ENCODE data around the gene PDE6C. TPM values are rescaled to one million over a fixed set of nuclear protein-coding genes. Genes with fewer than 3 reads are reported as not detected.
A peak's percentile ranks its signal among the peaks of the same experiment; 100 is the strongest.

Gene PDE6C
- total and polyA plus RNA-seq, 4 experiments from 2014 or later = not detected

DNA sequence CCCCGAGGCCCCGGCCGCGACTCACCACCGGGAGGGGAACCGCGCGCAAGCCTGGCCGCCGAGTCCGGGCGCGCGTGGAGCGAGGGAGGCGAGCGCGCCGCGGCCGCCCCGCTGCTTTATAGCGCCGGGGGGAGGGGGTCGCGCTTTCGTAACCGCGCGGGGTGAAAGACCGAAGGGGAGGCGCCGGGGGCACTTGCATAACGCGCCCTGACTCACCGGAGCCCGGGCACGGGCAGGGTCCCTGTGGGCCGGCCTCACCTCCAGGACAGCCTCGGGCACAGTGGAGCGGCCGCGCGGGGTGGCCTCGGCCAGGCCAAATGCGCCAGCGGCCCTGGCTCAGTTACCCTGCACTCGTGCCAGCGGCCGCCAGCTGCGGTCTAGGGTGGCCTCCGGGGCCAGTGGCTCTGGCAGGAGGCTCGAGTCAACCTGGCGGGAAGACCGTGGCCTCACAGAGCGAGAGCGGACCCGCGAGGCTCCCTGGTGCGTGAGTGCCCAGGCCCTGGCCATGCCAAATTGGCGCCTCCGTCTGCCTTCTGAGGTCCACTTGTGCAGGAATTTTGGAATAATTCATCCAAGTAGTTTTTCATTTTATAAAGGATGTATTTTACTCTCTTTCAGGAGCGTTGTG is 11.1 kb upstream of the PDE6C start, which contains the start of gene RBP4:
Gene RBP4 (minus strand): TSS at position 90 of the 628 bp plus-strand sequence. CDS start 207 bp downstream, outside the sequence.
- Histone ChIP-seq H3K36me3 (ENCODE audit: insufficient read depth, low read length) (no peaks in the 10 kb centered on the region), H3K4me3 (ENCODE audit: low read length in 2 of 2) (no peak within 1 kb of the TSS), H3K27me3 (ENCODE audit: insufficient read depth, low read length) (peaks cover 19% of the 10 kb centered on the region), H3K27ac (ENCODE audit: low read depth, low read length) (no peak within 1 kb of the TSS), H3K4me1 (ENCODE audit: insufficient read depth, low read length) (no peaks in the 10 kb centered on the region), H3K9me3 (ENCODE audit: control insufficient read depth in 1 of 2, low read length in 2 of 2) (no peaks in the 10 kb centered on the region)
- ChIA-PET CTCF (ENCODE audit: partially characterized antibody) (no interaction called here), POLR2A (ENCODE audit: partially characterized antibody) (no interaction called here)
- Mint-ChIP-seq H3K27me3 (peaks cover 23 to 31% of the 10 kb centered on the region in 2 donors), H3K9me3 (peaks cover 0 to 6% (median 0%) of the 10 kb centered on the region in 8 donors), H3K4me1 (peaks cover 0 to 9% (median 2%) of the 10 kb centered on the region in 4 donors), H3K4me3 (no peak within 1 kb of the TSS), H3K27ac (no peak within 1 kb of the TSS), H3K36me3 (no peaks in the 10 kb centered on the region)
- no peak for DNase-seq
- intact Hi-C loops (cut with micrococcal nuclease) = no loop called here

DNA sequence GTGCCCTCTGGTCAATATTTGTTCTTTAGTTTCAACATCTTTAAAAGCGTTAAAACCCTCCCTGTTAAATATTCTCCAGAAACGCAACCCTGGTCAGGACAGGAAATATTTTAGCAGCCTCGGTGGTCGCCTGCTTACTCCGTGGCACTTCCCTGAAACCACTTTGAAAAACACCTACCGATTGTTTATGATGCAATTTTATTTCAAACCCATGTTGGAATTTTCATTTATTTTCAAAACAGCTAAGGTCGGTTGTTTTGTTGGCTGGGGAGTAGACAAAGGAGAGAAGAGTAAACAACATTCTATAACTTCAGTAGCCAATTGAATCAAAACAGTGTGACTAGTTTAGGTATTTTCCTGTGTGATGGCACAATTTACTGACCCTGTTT is 10.6 kb upstream of the PDE6C start:
- Histone ChIP-seq H3K27ac (ENCODE audit: low read depth, low read length) (no peak overlapping the region), H3K4me1 (ENCODE audit: insufficient read depth, low read length) (no peaks in the 10 kb centered on the region), H3K9me3 (ENCODE audit: control insufficient read depth in 1 of 2, low read length in 2 of 2) (no peaks in the 10 kb centered on the region), H3K4me3 (ENCODE audit: low read length in 2 of 2) (no peak overlapping the region), H3K27me3 (ENCODE audit: insufficient read depth, low read length) (peaks cover 19% of the 10 kb centered on the region), H3K36me3 (ENCODE audit: insufficient read depth, low read length) (no peaks in the 10 kb centered on the region)
- DNase-seq = no peak
- peaks cover 24 to 32% of the 10 kb centered on the region in 2 donors for H3K27me3 Mint-ChIP-seq
- ChIA-PET CTCF (ENCODE audit: partially characterized antibody) (no interaction called here), POLR2A (ENCODE audit: partially characterized antibody) (no interaction called here)
- intact Hi-C loops (cut with micrococcal nuclease) = no loop called here
- no peak overlapping the region for H3K4me3 Mint-ChIP-seq
- H3K4me1 Mint-ChIP-seq = peaks cover 0 to 9% (median 2%) of the 10 kb centered on the region in 4 donors
- H3K9me3 Mint-ChIP-seq = peaks cover 0 to 9% (median 0%) of the 10 kb centered on the region in 8 donors
- H3K27ac Mint-ChIP-seq = no peak overlapping the region
- H3K36me3 Mint-ChIP-seq = no peaks in the 10 kb centered on the region

DNA sequence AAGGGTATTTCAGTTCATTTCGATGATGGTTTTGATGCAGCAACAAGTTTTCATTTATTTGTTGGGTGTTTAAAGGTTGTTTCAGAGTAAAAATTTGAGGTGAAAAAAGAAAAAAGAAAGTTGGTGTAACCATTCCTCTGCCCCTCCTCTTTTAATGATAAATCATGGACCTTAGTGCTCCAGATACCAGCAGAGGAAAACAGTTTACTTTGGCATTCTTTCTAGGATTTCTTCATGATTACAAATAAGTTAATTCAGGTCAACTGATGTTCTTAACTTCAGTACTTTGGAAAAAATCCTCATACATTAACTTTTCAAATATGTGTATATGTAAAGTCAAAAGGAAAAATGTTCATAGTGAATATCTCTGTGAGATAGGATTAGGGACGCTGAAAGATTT is 9.3 kb upstream of the PDE6C start:
- CTCF ChIA-PET (ENCODE audit: partially characterized antibody) = no interaction called here
- H3K4me1 Mint-ChIP-seq = peaks cover 0 to 9% (median 2%) of the 10 kb centered on the region in 4 donors
- Histone ChIP-seq H3K27ac (ENCODE audit: low read depth, low read length) (no peak overlapping the region), H3K9me3 (ENCODE audit: control insufficient read depth in 1 of 2, low read length in 2 of 2) (no peaks in the 10 kb centered on the region), H3K4me1 (ENCODE audit: insufficient read depth, low read length) (no peaks in the 10 kb centered on the region), H3K4me3 (ENCODE audit: low read length in 2 of 2) (no peak overlapping the region), H3K36me3 (ENCODE audit: insufficient read depth, low read length) (no peaks in the 10 kb centered on the region), H3K27me3 (ENCODE audit: insufficient read depth, low read length) (peaks cover 19% of the 10 kb centered on the region)
- no peak overlapping the region for H3K27ac Mint-ChIP-seq
- H3K4me3 Mint-ChIP-seq = no peak overlapping the region
- H3K36me3 Mint-ChIP-seq = no peaks in the 10 kb centered on the region
- POLR2A ChIA-PET (ENCODE audit: partially characterized antibody) = no interaction called here
- intact Hi-C loops (cut with micrococcal nuclease) = no loop called here
- no peak for DNase-seq
- H3K27me3 Mint-ChIP-seq = peaks cover 24 to 33% of the 10 kb centered on the region in 2 donors
- H3K9me3 Mint-ChIP-seq = peaks cover 0 to 18% (median 5%) of the 10 kb centered on the region in 8 donors

DNA sequence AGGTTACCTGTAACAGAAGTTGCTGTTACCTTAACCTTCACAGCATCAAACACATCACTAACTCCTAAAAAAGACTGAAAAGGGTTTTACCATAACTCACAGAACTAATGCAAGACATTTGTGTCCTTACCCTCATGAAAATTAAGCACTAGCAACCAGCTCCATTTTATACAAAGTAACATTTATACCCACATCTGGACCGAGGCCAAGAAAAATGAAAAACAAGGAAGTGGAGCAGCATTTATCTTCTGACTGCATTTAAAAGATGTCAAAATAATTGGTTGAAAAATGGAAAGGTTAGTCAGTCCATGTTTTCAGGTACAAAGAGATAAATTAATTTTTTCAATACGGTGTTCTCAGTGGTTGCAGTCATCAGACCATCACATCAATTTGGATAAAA is 8.2 kb upstream of the PDE6C start:
- Histone ChIP-seq H3K27ac (ENCODE audit: low read depth, low read length) (no peak overlapping the region), H3K9me3 (ENCODE audit: control insufficient read depth in 1 of 2, low read length in 2 of 2) (no peaks in the 10 kb centered on the region), H3K36me3 (ENCODE audit: insufficient read depth, low read length) (no peaks in the 10 kb centered on the region), H3K4me3 (ENCODE audit: low read length in 2 of 2) (no peak overlapping the region), H3K27me3 (ENCODE audit: insufficient read depth, low read length) (peaks cover 19% of the 10 kb centered on the region), H3K4me1 (ENCODE audit: insufficient read depth, low read length) (no peaks in the 10 kb centered on the region)
- Mint-ChIP-seq H3K4me3 (no peak overlapping the region), H3K27me3 (peaks cover 26 to 35% of the 10 kb centered on the region in 2 donors), H3K27ac (no peak overlapping the region), H3K9me3 (peaks cover 0 to 18% (median 5%) of the 10 kb centered on the region in 8 donors), H3K4me1 (peaks cover 0 to 9% (median 2%) of the 10 kb centered on the region in 4 donors), H3K36me3 (no peaks in the 10 kb centered on the region)
- intact Hi-C loops (cut with micrococcal nuclease) = no loop called here
- ChIA-PET POLR2A (ENCODE audit: partially characterized antibody) (no interaction called here), CTCF (ENCODE audit: partially characterized antibody) (no interaction called here)
- no peak for DNase-seq

DNA sequence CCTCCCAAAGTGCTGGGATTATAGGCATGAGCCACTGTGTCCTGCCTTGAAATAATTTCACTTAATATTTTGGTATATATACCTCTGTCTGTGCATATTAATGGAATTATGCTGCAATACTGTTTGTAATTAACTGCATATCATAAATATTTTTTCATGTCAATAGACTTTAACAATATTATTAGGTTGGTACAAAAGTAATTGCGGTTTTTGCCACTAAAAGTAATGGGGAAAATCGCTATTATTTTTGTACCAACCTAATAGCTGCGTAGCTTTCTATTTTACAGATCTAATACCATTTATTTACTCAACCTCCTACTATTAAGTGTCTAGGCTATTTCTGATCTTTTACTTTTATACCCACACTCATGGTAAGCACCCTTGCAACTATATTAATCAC is 3.9 kb upstream of the PDE6C start:
- POLR2A ChIA-PET (ENCODE audit: partially characterized antibody) = no interaction called here
- no peaks in the 10 kb centered on the region for H3K4me1 Mint-ChIP-seq

DNA sequence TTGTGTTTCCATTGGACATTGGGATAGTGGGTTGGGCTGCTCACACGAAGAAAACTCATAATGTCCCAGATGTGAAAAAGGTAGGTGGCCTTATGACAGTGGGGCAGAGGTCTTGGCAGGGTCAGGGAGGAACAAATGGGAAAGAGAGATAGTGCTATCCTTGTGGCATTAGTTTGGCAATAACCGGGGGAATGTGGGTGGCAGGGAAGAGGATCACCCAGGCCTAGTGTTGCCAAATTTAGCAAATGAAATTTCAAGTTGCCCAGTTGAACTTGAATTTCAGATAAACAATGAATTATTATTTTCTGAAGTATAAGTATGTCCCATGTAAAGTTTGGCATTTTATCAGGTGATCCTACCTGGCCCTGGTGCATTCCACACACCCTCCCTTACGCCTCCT is 789 bp downstream of the PDE6C start:
- H3K36me3 ChIP-seq (ENCODE audit: insufficient read depth, low read length) = no peaks in the 10 kb centered on the region
- no peak overlapping the region for H3K4me3 Mint-ChIP-seq
- H3K4me1 ChIP-seq (ENCODE audit: insufficient read depth, low read length) = no peaks in the 10 kb centered on the region
- H3K36me3 Mint-ChIP-seq = no peaks in the 10 kb centered on the region
- no peaks in the 10 kb centered on the region for H3K9me3 ChIP-seq (ENCODE audit: control insufficient read depth in 1 of 2, low read length in 2 of 2)
- no peaks in the 10 kb centered on the region for H3K27me3 ChIP-seq (ENCODE audit: insufficient read depth, low read length)
- CTCF ChIA-PET (ENCODE audit: partially characterized antibody) = no interaction called here
- POLR2A ChIA-PET (ENCODE audit: partially characterized antibody) = no interaction called here
- H3K27ac ChIP-seq (ENCODE audit: low read depth, low read length) = no peak overlapping the region
- intact Hi-C loops (cut with micrococcal nuclease) = no loop called here
- peak overlapping the region in 1 of 7 donors; percentile 75 for H3K27ac Mint-ChIP-seq
- H3K27me3 Mint-ChIP-seq = peaks cover 9% of the 10 kb centered on the region in 2 donors
- peaks cover 0 to 4% (median 0%) of the 10 kb centered on the region in 4 donors for H3K4me1 Mint-ChIP-seq
- H3K9me3 Mint-ChIP-seq = peaks cover 0 to 3% (median 0%) of the 10 kb centered on the region in 8 donors
- no peak overlapping the region for H3K4me3 ChIP-seq (ENCODE audit: low read length in 2 of 2)
- DNase-seq = no peak

More for the DNA sequence above, 3.9 kb upstream of the PDE6C start:
- no peak for DNase-seq
- no peak overlapping the region for H3K27ac Mint-ChIP-seq
- H3K4me3 ChIP-seq (ENCODE audit: low read length in 2 of 2) = no peak overlapping the region
- H3K36me3 ChIP-seq (ENCODE audit: insufficient read depth, low read length) = no peaks in the 10 kb centered on the region
- CTCF ChIA-PET (ENCODE audit: partially characterized antibody) = no interaction called here
- no peaks in the 10 kb centered on the region for H3K9me3 ChIP-seq (ENCODE audit: control insufficient read depth in 1 of 2, low read length in 2 of 2)
- H3K9me3 Mint-ChIP-seq = peaks cover 0 to 18% (median 5%) of the 10 kb centered on the region in 8 donors
- H3K27me3 ChIP-seq (ENCODE audit: insufficient read depth, low read length) = no peaks in the 10 kb centered on the region
- H3K4me3 Mint-ChIP-seq = no peak overlapping the region
- peaks cover 18 to 24% of the 10 kb centered on the region in 2 donors for H3K27me3 Mint-ChIP-seq
- intact Hi-C loops (cut with micrococcal nuclease) = no loop called here
- H3K4me1 ChIP-seq (ENCODE audit: insufficient read depth, low read length) = no peaks in the 10 kb centered on the region
- H3K27ac ChIP-seq (ENCODE audit: low read depth, low read length) = no peak overlapping the region
- H3K36me3 Mint-ChIP-seq = no peaks in the 10 kb centered on the region

DNA sequence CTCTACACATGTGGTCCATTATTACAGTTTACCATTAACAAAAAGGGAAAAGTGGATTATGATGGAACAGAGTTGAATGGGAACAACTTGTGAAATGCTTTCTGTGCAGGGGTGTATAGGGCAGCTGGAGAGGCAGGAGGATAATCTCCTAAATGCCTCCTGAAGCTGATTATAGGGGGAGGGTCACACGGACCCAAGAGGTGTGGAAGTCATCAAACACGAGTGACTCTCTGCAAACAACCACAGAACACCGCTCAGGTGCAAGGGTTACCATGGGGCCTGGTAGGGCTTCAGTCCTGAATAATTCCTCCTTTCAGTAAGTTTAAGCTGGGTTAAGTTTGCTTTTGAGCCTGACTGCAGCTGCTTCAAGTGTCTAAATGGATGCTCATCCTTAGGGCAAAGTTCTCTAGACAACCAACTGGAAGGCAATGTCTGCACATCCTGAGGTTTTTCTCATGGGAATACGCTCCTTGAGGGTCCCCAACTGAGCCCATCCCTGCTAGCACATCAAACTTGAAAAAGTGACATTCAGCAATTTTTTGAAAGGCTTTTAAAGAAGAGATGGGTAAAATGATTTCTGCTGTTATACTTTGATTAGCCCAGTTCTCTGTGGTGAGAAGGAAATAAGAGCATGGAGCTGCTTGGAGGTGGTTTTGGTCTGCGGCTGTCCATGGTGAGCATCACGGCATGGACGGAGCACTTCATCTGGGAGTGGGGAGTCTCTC is 1.9 kb downstream of the PDE6C start:
- Mint-ChIP-seq H3K4me3 (no peak overlapping the region), H3K4me1 (peaks cover 0 to 4% (median 0%) of the 10 kb centered on the region in 4 donors), H3K27ac (no peak overlapping the region)

More for the DNA sequence above, 1.9 kb downstream of the PDE6C start:
- CTCF ChIA-PET (ENCODE audit: partially characterized antibody) = no interaction called here
- POLR2A ChIA-PET (ENCODE audit: partially characterized antibody) = no interaction called here
- H3K27ac ChIP-seq (ENCODE audit: low read depth, low read length) = no peak overlapping the region
- H3K4me1 ChIP-seq (ENCODE audit: insufficient read depth, low read length) = no peaks in the 10 kb centered on the region
- no peak for DNase-seq
- no peaks in the 10 kb centered on the region for H3K27me3 ChIP-seq (ENCODE audit: insufficient read depth, low read length)
- Mint-ChIP-seq H3K9me3 (no peaks in the 10 kb centered on the region), H3K36me3 (no peaks in the 10 kb centered on the region), H3K27me3 (peaks cover 4 to 6% of the 10 kb centered on the region in 2 donors)
- no peaks in the 10 kb centered on the region for H3K9me3 ChIP-seq (ENCODE audit: control insufficient read depth in 1 of 2, low read length in 2 of 2)
- no peaks in the 10 kb centered on the region for H3K36me3 ChIP-seq (ENCODE audit: insufficient read depth, low read length)
- intact Hi-C loops (cut with micrococcal nuclease) = no loop called here
- no peak overlapping the region for H3K4me3 ChIP-seq (ENCODE audit: low read length in 2 of 2)
